Ascending aorta (tissue), 2 donors: Measurements from ENCODE around the gene USP44. TPM values are rescaled to one million over a fixed set of nuclear protein-coding genes. Genes with fewer than 3 reads are reported as not detected.

Experiments used
- DNase-seq, 2 donors: peaks; one replicate each; pipeline ENCODE4 v3.0.0-alpha.2; 2019; ENCODE audit warnings: low spot score in 2 of 2
- H3K27ac ChIP-seq, 2 donors: fragments of 200-600 bp; sonication (generic); one replicate each; pipeline ENCODE4 v1.5.1; 2016 to 2017; ENCODE audit warnings: mild to moderate bottlenecking in 1 of 2
- H3K27me3 ChIP-seq: fragments of 200-600 bp; sonication (generic); one replicate; pipeline ENCODE4 v1.5.1; 2017
- H3K36me3 ChIP-seq, 2 donors: fragments of 200-600 bp; sonication (generic); one replicate each; pipeline ENCODE4 v1.5.1; 2016
- H3K4me1 ChIP-seq, 2 donors: fragments of 200-600 bp; sonication (generic); one replicate each; pipeline ENCODE4 v1.5.1; 2016 to 2017; ENCODE audit warnings: mild to moderate bottlenecking in 1 of 2
- H3K4me3 ChIP-seq, 2 donors: fragments of 200-600 bp; sonication (generic); one replicate each; pipeline ENCODE4 v1.5.1; 2016 to 2017; ENCODE audit warnings: mild to moderate bottlenecking in 1 of 2
- H3K9me3 ChIP-seq, 2 donors: fragments of 200-600 bp; sonication (generic); one replicate each; pipeline ENCODE4 v1.5.1; 2016
- CTCF ChIP-seq, 3 experiments: fragments of 200-600 bp in 2 of 3; fragments of 450-650 bp in 1 of 3; sonication (generic) in 2 of 3; IDR thresholded peaks; one replicate each; pipeline ENCODE4 v1.5.1; 2016 to 2019; ENCODE audit warnings: antibody characterized with exemption in 3 of 3, mild to moderate bottlenecking in 1 of 3, moderate library complexity in 1 of 3
- intact Hi-C: fragments of 100-400 bp; cut with DNase I; formaldehyde crosslinking; loops from one replicate; pipeline ENCODE4 v1.15.1; 2023
- total RNA-seq: library from RNA; depleted of rRNA; stranded (reverse); fragments of >200 nt; gene quantifications from one replicate; pipeline ENCODE4 v1.1.0, GENCODE V29; 2016

Gene USP44
- total RNA-seq, 1 donor from 2014 or later = 5.7 TPM

GRCh38 chr12:95546491-95546813 lies 4.8 kb downstream of the USP44 start:
- intact Hi-C loops = no loop called here
- Histone ChIP-seq H3K27me3 (no peaks in the 10 kb centered on the region), H3K36me3 (no peaks in the 10 kb centered on the region), H3K4me1 (no peaks in the 10 kb centered on the region), H3K9me3 (no peaks in the 10 kb centered on the region), H3K4me3 (no peak overlapping the region), H3K27ac (no peak overlapping the region)
- TF ChIP-seq CTCF (IDR thresholded peaks at IDR 0.05) = no peak
- DNase-seq = no peak

- Histone ChIP-seq H3K27ac (no peak overlapping the region), H3K4me1 (no peaks in the 10 kb centered on the region), H3K36me3 (no peaks in the 10 kb centered on the region), H3K9me3 (no peaks in the 10 kb centered on the region), H3K4me3 (no peak overlapping the region), H3K27me3 (no peaks in the 10 kb centered on the region)
- DNase-seq = no peak
- no peak for TF ChIP-seq CTCF (IDR thresholded peaks at IDR 0.05)
- intact Hi-C loops = no loop called here
Observed at GRCh38 chr12:95545731-95546490, 5.4 kb downstream of the USP44 start.

- no peaks in the 10 kb centered on the region for H3K4me1 ChIP-seq
- no peaks in the 10 kb centered on the region for H3K27me3 ChIP-seq
- H3K36me3 ChIP-seq = no peaks in the 10 kb centered on the region
- H3K9me3 ChIP-seq = no peaks in the 10 kb centered on the region
- intact Hi-C loops = no loop called here
- TF ChIP-seq CTCF (IDR thresholded peaks at IDR 0.05) = no peak
- H3K4me3 ChIP-seq = no peak overlapping the region
- no peak overlapping the region for H3K27ac ChIP-seq
- DNase-seq = no peak
Observed at GRCh38 chr12:95545303-95545702, 6.0 kb downstream of the USP44 start.

- no peaks in the 10 kb centered on the region for H3K36me3 ChIP-seq
- H3K27me3 ChIP-seq = no peaks in the 10 kb centered on the region
- H3K9me3 ChIP-seq = no peaks in the 10 kb centered on the region
- H3K27ac ChIP-seq = no peak overlapping the region
- H3K4me3 ChIP-seq = no peak overlapping the region
- intact Hi-C loops = no loop called here
- H3K4me1 ChIP-seq = no peaks in the 10 kb centered on the region
- no peak for TF ChIP-seq CTCF (IDR thresholded peaks at IDR 0.05)
- DNase-seq = no peak
Observed at GRCh38 chr12:95544756-95545155, 6.5 kb downstream of the USP44 start.

- Histone ChIP-seq H3K27me3 (no peaks in the 10 kb centered on the region), H3K9me3 (no peaks in the 10 kb centered on the region), H3K27ac (no peak overlapping the region), H3K4me3 (no peak overlapping the region), H3K36me3 (no peaks in the 10 kb centered on the region), H3K4me1 (no peaks in the 10 kb centered on the region)
- no peak for TF ChIP-seq CTCF (IDR thresholded peaks at IDR 0.05)
- intact Hi-C loops = no loop called here
- DNase-seq = no peak
Observed at GRCh38 chr12:95543305-95543704, 8.0 kb downstream of the USP44 start.

GRCh38 chr12:95541436-95541835 lies 9.8 kb downstream of the USP44 start:
- intact Hi-C loops = no loop called here
- no peaks in the 10 kb centered on the region for H3K36me3 ChIP-seq
- H3K9me3 ChIP-seq = no peaks in the 10 kb centered on the region
- H3K4me3 ChIP-seq = no peak overlapping the region
- H3K27ac ChIP-seq = no peak overlapping the region
- no peaks in the 10 kb centered on the region for H3K4me1 ChIP-seq
- DNase-seq = no peak
- H3K27me3 ChIP-seq = no peaks in the 10 kb centered on the region
- no peak for TF ChIP-seq CTCF (IDR thresholded peaks at IDR 0.05)
